ENCODE results near the gene TKFC. TPM values are rescaled to one million over a fixed set of nuclear protein-coding genes. Genes with fewer than 3 reads are reported as not detected.

TKFC gene
- total RNA-seq, 1 donor from 2014 or later, result 59.6 TPM

GRCh38 chr11:61297341-61297740 lies 35.7 kb upstream of the TKFC start:
- no peak for TF ChIP-seq CTCF (IDR thresholded peaks at IDR 0.05; ENCODE audit: partially characterized antibody, unreplicated experiment)
- Mint-ChIP-seq H3K36me3 (ENCODE audit: unreplicated experiment) (peaks cover 4% of the 10 kb centered on the region), H3K27me3 (ENCODE audit: unreplicated experiment) (peaks cover 19% of the 10 kb centered on the region), H3K9me3 (ENCODE audit: unreplicated experiment) (peaks cover 11% of the 10 kb centered on the region), H3K4me3 (ENCODE audit: unreplicated experiment) (no peak overlapping the region), H3K4me1 (ENCODE audit: low read depth, unreplicated experiment) (peaks cover 8% of the 10 kb centered on the region), H3K27ac (ENCODE audit: unreplicated experiment) (peak overlapping the region; percentile 4)
- no peak for DNase-seq

- H3K27me3 Mint-ChIP-seq (ENCODE audit: unreplicated experiment), result peaks cover 15% of the 10 kb centered on the region
- H3K4me3 Mint-ChIP-seq (ENCODE audit: unreplicated experiment), result no peak overlapping the region
- peaks cover 8% of the 10 kb centered on the region for H3K4me1 Mint-ChIP-seq (ENCODE audit: low read depth, unreplicated experiment)
- H3K9me3 Mint-ChIP-seq (ENCODE audit: unreplicated experiment), result peaks cover 9% of the 10 kb centered on the region
- TF ChIP-seq CTCF (IDR thresholded peaks at IDR 0.05; ENCODE audit: partially characterized antibody, unreplicated experiment), result no peak
- H3K27ac Mint-ChIP-seq (ENCODE audit: unreplicated experiment), result no peak overlapping the region
- DNase-seq, result no peak
- peaks cover 4% of the 10 kb centered on the region for H3K36me3 Mint-ChIP-seq (ENCODE audit: unreplicated experiment)
Observed at GRCh38 chr11:61297746-61298145, 35.3 kb upstream of the TKFC start.

- no peak for DNase-seq
- peaks cover 9% of the 10 kb centered on the region for H3K27me3 Mint-ChIP-seq (ENCODE audit: unreplicated experiment)
- H3K4me3 Mint-ChIP-seq (ENCODE audit: unreplicated experiment), result no peak overlapping the region
- H3K4me1 Mint-ChIP-seq (ENCODE audit: low read depth, unreplicated experiment), result peaks cover 2% of the 10 kb centered on the region
- H3K27ac Mint-ChIP-seq (ENCODE audit: unreplicated experiment), result no peak overlapping the region
- peaks cover 4% of the 10 kb centered on the region for H3K36me3 Mint-ChIP-seq (ENCODE audit: unreplicated experiment)
- no peak for TF ChIP-seq CTCF (IDR thresholded peaks at IDR 0.05; ENCODE audit: partially characterized antibody, unreplicated experiment)
- H3K9me3 Mint-ChIP-seq (ENCODE audit: unreplicated experiment), result peaks cover 4% of the 10 kb centered on the region
Observed at GRCh38 chr11:61298663-61299244, 34.3 kb upstream of the TKFC start.

GRCh38 chr11:61302550-61302949 lies 30.5 kb upstream of the TKFC start:
- DNase-seq, result no peak
- no peaks in the 10 kb centered on the region for H3K4me1 Mint-ChIP-seq (ENCODE audit: low read depth, unreplicated experiment)
- H3K36me3 Mint-ChIP-seq (ENCODE audit: unreplicated experiment), result peaks cover 4% of the 10 kb centered on the region
- H3K27ac Mint-ChIP-seq (ENCODE audit: unreplicated experiment), result no peak overlapping the region
- peaks cover 2% of the 10 kb centered on the region for H3K27me3 Mint-ChIP-seq (ENCODE audit: unreplicated experiment)
- peaks cover 3% of the 10 kb centered on the region for H3K9me3 Mint-ChIP-seq (ENCODE audit: unreplicated experiment)
- H3K4me3 Mint-ChIP-seq (ENCODE audit: unreplicated experiment), result no peak overlapping the region
- TF ChIP-seq CTCF (IDR thresholded peaks at IDR 0.05; ENCODE audit: partially characterized antibody, unreplicated experiment), result no peak

- H3K9me3 Mint-ChIP-seq (ENCODE audit: unreplicated experiment), result peaks cover 3% of the 10 kb centered on the region
- peak overlapping the region; percentile 23 for H3K27ac Mint-ChIP-seq (ENCODE audit: unreplicated experiment)
- H3K27me3 Mint-ChIP-seq (ENCODE audit: unreplicated experiment), result peaks cover 2% of the 10 kb centered on the region
- H3K4me3 Mint-ChIP-seq (ENCODE audit: unreplicated experiment), result no peak overlapping the region
- no peak for DNase-seq
- H3K4me1 Mint-ChIP-seq (ENCODE audit: low read depth, unreplicated experiment), result no peaks in the 10 kb centered on the region
- peaks cover 4% of the 10 kb centered on the region for H3K36me3 Mint-ChIP-seq (ENCODE audit: unreplicated experiment)
- TF ChIP-seq CTCF (IDR thresholded peaks at IDR 0.05; ENCODE audit: partially characterized antibody, unreplicated experiment), result no peak
Observed at GRCh38 chr11:61303725-61304124, 29.3 kb upstream of the TKFC start.

Data from glutamatergic neuron (in vitro differentiated cells).